Adrenal gland (tissue), 12 donors: ENCODE measurements around the gene IZUMO3. TPM values are rescaled to one million over a fixed set of nuclear protein-coding genes. Genes with fewer than 3 reads are reported as not detected.

Source experiments
- DNase-seq, 7 donors: peaks; one replicate each; pipeline ENCODE4 v3.0.0-alpha.2; 2019 to 2020
- H3K27ac ChIP-seq, 5 donors: fragments of 200-600 bp; sonication (generic) in 4 of 5; 1 replicate in 3 of 5; 2 replicates in 2 of 5; pipeline versions ENCODE4 v1.5.1 to v1.8.0; 2016 to 2020; ENCODE audit warnings: mild to moderate bottlenecking in 1 of 5
- H3K27me3 ChIP-seq: fragments of 200-600 bp; 2 replicates; pipeline ENCODE4 v1.8.0; 2021
- H3K36me3 ChIP-seq, 2 donors: fragments of 200-600 bp; replicated peaks in 1 of 2; 1 replicate in 1 of 2; 2 replicates in 1 of 2; pipeline versions ENCODE4 v1.5.1 to v1.8.0; 2018 to 2022
- H3K4me1 ChIP-seq, 2 donors: fragments of 200-600 bp; replicated peaks in 1 of 2; 1 replicate in 1 of 2; 2 replicates in 1 of 2; pipeline versions ENCODE4 v1.5.1 to v1.8.0; 2018 to 2021
- H3K4me3 ChIP-seq, 4 donors: fragments of 200-600 bp; sonication (generic) in 3 of 4; one replicate each; pipeline ENCODE4 v1.5.1; 2016 to 2018
- H3K9me3 ChIP-seq, 3 donors: fragments of 200-600 bp; sonication (generic) in 1 of 3; replicated peaks in 1 of 3; 1 replicate in 2 of 3; 2 replicates in 1 of 3; pipeline versions ENCODE4 v1.5.1 to v1.8.0; 2016 to 2021
- POLR2A ChIP-seq, 2 donors: fragments of 450-650 bp; IDR thresholded peaks; one replicate each; pipeline ENCODE4 v1.6.1; 2017; ENCODE audit warnings: antibody characterized with exemption in 2 of 2, mild to moderate bottlenecking in 2 of 2, moderate library complexity in 1 of 2
- whole genome bisulfite sequencing, 4 donors: extraction: QIAGEN DNeasy Blood & Tissue Kit in 2 of 4; methylation state at CpG; one replicate each; pipeline versions ENCODE4 v1.1.5 to v1.1.7; 2013 to 2017; 5-methylcytosine and 5-hydroxymethylcytosine counted together
- intact Hi-C, 2 donors: fragments of 100-400 bp; cut with DNase I; formaldehyde crosslinking; loops; one replicate each; pipeline versions ENCODE4 v1.14.1 to v1.15.0; 2022 to 2023
- polyA plus RNA-seq, 3 donors: library from polyadenylated mRNA; stranded (reverse); fragments of 200-250 nt in 2 of 3; fragments of 350-450 nt in 1 of 3; fragmentation: Illumina TruSeq in 1 of 3; extraction: RNeasy Lipid Tissue Mini Kit (QIAGEN cat#74804) in 1 of 3; gene quantifications; one replicate each; pipeline ENCODE4 v1.2.3, GENCODE V29; 2013 to 2014
- total RNA-seq, 9 donors: library from RNA; depleted of rRNA in 4 of 9; stranded (reverse); fragments of >200 nt in 4 of 9; fragments of 120-200 nt in 1 of 9; fragmentation: NEBNext Ultra II Directional in 1 of 9; extraction: Animal tissue kit (Norgen Biotek cat#: 25700) in 1 of 9; gene quantifications; one replicate each; pipeline versions ENCODE4 v1.1.0 to v1.2.4, GENCODE V29; 2013 to 2023
- TF ChIP-seq, protein P1 (sequence below), 6 experiments: fragments of 450-650 bp in 4 of 6; fragments of 200-600 bp in 2 of 6; sonication (generic) in 1 of 6; IDR thresholded peaks; 1 replicate in 5 of 6; 2 replicates in 1 of 6; pipeline versions ENCODE4 v1.5.1 to v1.8.0; 2016 to 2021; ENCODE audit warnings: antibody characterized with exemption in 6 of 6, mild to moderate bottlenecking in 2 of 6, moderate library complexity in 1 of 6
- donor health status: healthy with polysubstance abuse.
- donor health status: Bipolar disorder and iron deficiency.
- donor health status: DM: yes; HTN: yes; CAD: no.
- donor health status: DM: no; HTN: no; CAD: no.
- donor health status: DM: no; HTN: no; CAD: no.
- donor health status: DM: yes; HTN: yes; CAD: no.

Gene IZUMO3
- total and polyA plus RNA-seq, 12 donors = not detected

DNA sequence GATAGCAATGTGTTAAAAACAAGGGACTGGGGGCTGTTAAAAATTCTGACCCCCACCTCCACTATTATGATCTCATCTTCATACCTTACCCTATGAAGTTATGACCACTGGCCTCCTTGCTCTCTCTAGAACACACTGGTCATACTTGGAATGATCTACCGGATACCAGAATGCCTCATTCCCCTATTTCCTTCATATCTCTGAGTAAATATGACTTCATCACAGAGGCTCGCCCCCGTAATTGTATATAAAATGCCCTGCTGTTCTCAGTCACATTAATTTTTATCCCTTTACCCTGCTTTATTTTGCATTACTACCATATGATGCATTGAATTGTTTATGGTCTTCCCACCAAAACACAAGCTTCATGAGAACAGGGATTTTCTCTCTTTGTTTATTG is 29.2 kb downstream of the IZUMO3 start:
- intact Hi-C loops = no loop called here
- 59 to 77% (median 70%) methylated on average over 3 of the region's 3 CpGs for WGBS, 4 donors
- H3K4me3 ChIP-seq = no peak overlapping the region
- no peak for TF ChIP-seq POLR2A (IDR thresholded peaks at IDR 0.05)
- TF ChIP-seq, protein P1, sequence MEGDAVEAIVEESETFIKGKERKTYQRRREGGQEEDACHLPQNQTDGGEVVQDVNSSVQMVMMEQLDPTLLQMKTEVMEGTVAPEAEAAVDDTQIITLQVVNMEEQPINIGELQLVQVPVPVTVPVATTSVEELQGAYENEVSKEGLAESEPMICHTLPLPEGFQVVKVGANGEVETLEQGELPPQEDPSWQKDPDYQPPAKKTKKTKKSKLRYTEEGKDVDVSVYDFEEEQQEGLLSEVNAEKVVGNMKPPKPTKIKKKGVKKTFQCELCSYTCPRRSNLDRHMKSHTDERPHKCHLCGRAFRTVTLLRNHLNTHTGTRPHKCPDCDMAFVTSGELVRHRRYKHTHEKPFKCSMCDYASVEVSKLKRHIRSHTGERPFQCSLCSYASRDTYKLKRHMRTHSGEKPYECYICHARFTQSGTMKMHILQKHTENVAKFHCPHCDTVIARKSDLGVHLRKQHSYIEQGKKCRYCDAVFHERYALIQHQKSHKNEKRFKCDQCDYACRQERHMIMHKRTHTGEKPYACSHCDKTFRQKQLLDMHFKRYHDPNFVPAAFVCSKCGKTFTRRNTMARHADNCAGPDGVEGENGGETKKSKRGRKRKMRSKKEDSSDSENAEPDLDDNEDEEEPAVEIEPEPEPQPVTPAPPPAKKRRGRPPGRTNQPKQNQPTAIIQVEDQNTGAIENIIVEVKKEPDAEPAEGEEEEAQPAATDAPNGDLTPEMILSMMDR (IDR thresholded peaks at IDR 0.05) = no peak
- no peak overlapping the region for H3K27ac ChIP-seq
- no peak for DNase-seq
- no peaks in the 10 kb centered on the region for H3K4me1 ChIP-seq
- H3K9me3 ChIP-seq = no peaks in the 10 kb centered on the region
- H3K27me3 ChIP-seq = no peaks in the 10 kb centered on the region
- no peaks in the 10 kb centered on the region for H3K36me3 ChIP-seq

DNA sequence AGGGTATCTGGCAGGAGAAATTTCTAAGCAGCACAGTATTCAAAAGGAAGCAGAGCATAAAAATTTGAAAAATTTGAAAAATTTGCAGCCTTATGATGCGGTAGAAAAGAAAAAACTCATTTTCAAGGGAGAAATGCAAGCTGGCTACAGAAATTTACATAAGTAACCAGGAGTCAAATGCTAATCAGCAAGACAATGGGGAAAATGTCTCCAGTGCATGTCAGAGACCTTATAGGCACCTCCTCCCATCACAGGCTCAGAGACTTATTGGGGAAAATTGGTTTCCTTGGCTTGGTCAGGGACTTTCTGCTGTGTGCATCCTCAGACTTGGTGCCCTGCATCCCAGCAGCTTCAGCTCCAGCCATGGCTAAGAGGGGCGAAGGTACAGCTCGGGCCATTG is 35.8 kb downstream of the IZUMO3 start:
- no peak overlapping the region for H3K4me3 ChIP-seq
- no peak for DNase-seq
- no peaks in the 10 kb centered on the region for H3K4me1 ChIP-seq
- no peak overlapping the region for H3K27ac ChIP-seq
- WGBS, 4 donors = 68 to 93% (median 84%) methylated on average over 3 of the region's 3 CpGs
- no peak for TF ChIP-seq POLR2A (IDR thresholded peaks at IDR 0.05)
- TF ChIP-seq, protein P1 (IDR thresholded peaks at IDR 0.05) = no peak
- intact Hi-C loops = no loop called here
- H3K36me3 ChIP-seq = no peaks in the 10 kb centered on the region
- no peaks in the 10 kb centered on the region for H3K9me3 ChIP-seq
- H3K27me3 ChIP-seq = no peaks in the 10 kb centered on the region

DNA sequence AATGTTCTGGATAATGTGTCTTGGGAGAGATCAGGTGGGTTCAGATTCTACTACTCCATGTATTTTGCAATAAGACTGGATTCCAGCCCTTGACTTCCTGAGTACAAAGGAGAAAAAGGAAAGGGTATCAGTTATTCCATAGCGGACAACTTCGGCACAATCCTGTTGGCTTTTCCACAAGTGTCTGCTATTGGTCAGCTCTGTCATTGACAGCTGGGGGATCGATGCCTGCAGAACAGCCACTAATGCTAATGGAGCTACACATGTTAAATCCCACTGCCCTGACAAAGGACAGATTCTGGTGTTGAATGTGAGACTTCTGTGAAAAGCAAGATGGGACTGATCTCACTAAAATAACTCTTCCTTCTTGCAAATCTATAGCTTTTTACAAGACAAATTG is 41.2 kb downstream of the IZUMO3 start:
- H3K4me3 ChIP-seq = no peak overlapping the region
- TF ChIP-seq, protein P1 (IDR thresholded peaks at IDR 0.05) = no peak
- no peak for TF ChIP-seq POLR2A (IDR thresholded peaks at IDR 0.05)
- no peaks in the 10 kb centered on the region for H3K9me3 ChIP-seq
- H3K4me1 ChIP-seq = no peaks in the 10 kb centered on the region
- no peak overlapping the region for H3K27ac ChIP-seq
- H3K36me3 ChIP-seq = no peaks in the 10 kb centered on the region
- no peaks in the 10 kb centered on the region for H3K27me3 ChIP-seq
- intact Hi-C loops = no loop called here
- DNase-seq = no peak
- 76 to 87% (median 84%) methylated on average over 3 of the region's 3 CpGs for WGBS, 4 donors

DNA sequence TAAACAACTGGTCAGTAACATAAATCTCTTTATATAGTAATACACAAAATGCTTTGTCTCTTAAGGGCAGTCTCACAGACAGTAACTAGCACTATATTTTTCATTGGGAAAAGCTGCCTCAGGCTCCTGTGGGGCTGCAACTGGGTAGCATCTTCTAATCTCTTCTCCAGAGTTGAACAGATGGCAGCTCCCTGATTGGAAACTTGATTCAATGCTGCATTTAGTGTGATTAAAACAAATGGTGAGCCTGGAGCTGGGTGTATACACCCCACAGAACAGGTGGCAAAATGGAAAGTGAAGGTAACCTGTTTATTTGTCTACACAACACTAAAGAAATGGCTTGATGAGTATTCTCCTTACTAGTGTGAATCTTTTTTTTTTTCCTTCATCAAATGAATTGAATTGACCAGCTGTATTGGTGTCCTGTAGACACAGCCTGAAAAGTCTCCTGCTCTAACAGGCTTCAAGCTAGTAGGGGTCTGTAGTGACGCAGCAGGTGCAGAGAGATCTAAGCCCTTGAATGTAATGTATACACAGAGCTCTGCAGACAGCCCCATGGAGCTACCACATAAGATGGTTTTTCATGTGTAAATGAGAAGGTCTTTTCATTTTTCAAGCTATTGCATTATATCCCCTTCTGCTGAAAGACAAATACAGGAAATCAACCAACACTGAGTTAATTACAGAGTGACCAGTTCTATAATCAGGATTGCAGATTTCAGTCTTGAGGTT is 43.3 kb downstream of the IZUMO3 start:
- 65 to 75% (median 71%) methylated on average over 1 of the region's 1 CpG for WGBS, 4 donors
- Histone ChIP-seq H3K27ac (no peak overlapping the region), H3K36me3 (no peaks in the 10 kb centered on the region), H3K4me3 (no peak overlapping the region), H3K9me3 (no peaks in the 10 kb centered on the region), H3K27me3 (no peaks in the 10 kb centered on the region), H3K4me1 (no peaks in the 10 kb centered on the region)
- intact Hi-C loops = no loop called here
- TF ChIP-seq, protein P1 (IDR thresholded peaks at IDR 0.05) = no peak
- TF ChIP-seq POLR2A (IDR thresholded peaks at IDR 0.05) = no peak
- no peak for DNase-seq
